Skeletal muscle satellite cell (primary cell): ENCODE data around the gene METTL23. TPM values are rescaled to one million over a fixed set of nuclear protein-coding genes. Genes with fewer than 3 reads are reported as not detected.

Experiments used
- H3K27me3 ChIP-seq: 2 replicates; pipeline ENCODE4 v1.7.0; 2013; ENCODE audit warnings: low read length; ENCODE audit not compliant: control insufficient read depth, insufficient read depth
- H3K36me3 ChIP-seq: 2 replicates; pipeline ENCODE4 v1.7.0; 2013; ENCODE audit warnings: mild to moderate bottlenecking, control low read depth, low read length; ENCODE audit not compliant: insufficient read depth
- H3K4me1 ChIP-seq: 2 replicates; pipeline ENCODE4 v1.7.0; 2013; ENCODE audit warnings: low read length; ENCODE audit not compliant: control insufficient read depth, insufficient read depth
- H3K4me2 ChIP-seq: 2 replicates; pipeline ENCODE4 v1.7.0; 2013; ENCODE audit warnings: mild to moderate bottlenecking, low read length
- H3K4me3 ChIP-seq: 2 replicates; pipeline ENCODE4 v1.7.0; 2013; ENCODE audit warnings: low read length
- H3K9ac ChIP-seq: 2 replicates; pipeline ENCODE4 v1.7.0; 2013; ENCODE audit warnings: mild to moderate bottlenecking, low read depth, low read length, moderate library complexity
- H3K9me3 ChIP-seq: replicated peaks from 2 replicates; pipeline ENCODE4 v1.7.0; 2013; ENCODE audit warnings: mild to moderate bottlenecking, control low read depth, low read length
- small RNA-seq: library from RNA; depleted of rRNA; stranded (forward); fragments of <200 nt; gene quantifications from one replicate; pipeline ENCODE3, GENCODE V24; 2012

METTL23 gene

GRCh38 chr17:76757256-76757655, 30.6 kb downstream of the METTL23 start:
- Histone ChIP-seq H3K9ac (no peak overlapping the region), H3K4me1 (no peaks in the 10 kb centered on the region), H3K4me3 (no peak overlapping the region), H3K27me3 (no peaks in the 10 kb centered on the region), H3K36me3 (peaks cover 22% of the 10 kb centered on the region), H3K9me3 (no peaks in the 10 kb centered on the region), H3K4me2 (no peak overlapping the region)

GRCh38 chr17:76758570-76758969, 31.9 kb downstream of the METTL23 start:
- H3K9ac ChIP-seq, result no peak overlapping the region
- no peaks in the 10 kb centered on the region for H3K4me1 ChIP-seq
- H3K9me3 ChIP-seq, result no peaks in the 10 kb centered on the region
- no peak overlapping the region for H3K4me2 ChIP-seq
- H3K36me3 ChIP-seq, result peaks cover 22% of the 10 kb centered on the region
- no peaks in the 10 kb centered on the region for H3K27me3 ChIP-seq
- no peak overlapping the region for H3K4me3 ChIP-seq

- no peaks in the 10 kb centered on the region for H3K9me3 ChIP-seq
- peak overlapping the region; percentile 81 for H3K4me2 ChIP-seq
- no peaks in the 10 kb centered on the region for H3K27me3 ChIP-seq
- peak overlapping the region; percentile 42 for H3K9ac ChIP-seq
- peak overlapping the region; percentile 58 for H3K4me3 ChIP-seq
- H3K36me3 ChIP-seq, result peaks cover 34% of the 10 kb centered on the region
- H3K4me1 ChIP-seq, result peaks cover 12% of the 10 kb centered on the region
Observed at GRCh38 chr17:76772842-76773525, 46.3 kb downstream of the METTL23 start.

DNA sequence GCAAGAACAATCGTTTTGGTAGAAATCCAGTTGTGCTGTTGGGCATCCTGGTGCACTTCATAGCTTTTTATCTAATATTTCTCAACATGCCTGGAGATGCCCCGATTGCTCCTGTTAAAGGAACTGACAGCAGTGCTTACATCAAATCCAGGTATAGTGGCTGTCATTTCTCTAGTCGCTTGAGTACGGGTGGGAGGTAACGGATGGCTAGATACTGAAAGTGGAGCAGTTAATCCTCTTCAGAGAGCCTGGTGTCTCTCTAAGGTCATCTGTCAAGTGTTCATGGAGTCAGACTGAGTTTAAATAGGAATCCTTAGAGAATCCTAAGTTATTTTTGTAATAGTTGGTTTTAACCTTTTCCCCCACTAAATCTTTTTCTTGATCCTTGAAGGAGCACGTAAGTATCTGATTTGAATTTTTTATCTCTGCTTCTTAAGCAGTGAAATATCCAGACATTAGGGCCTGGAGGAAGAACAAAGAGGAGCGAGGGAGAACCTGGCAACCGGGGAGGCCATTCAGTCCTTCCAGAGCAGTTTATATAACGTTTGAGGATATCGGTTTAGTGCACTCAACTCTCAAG, 48.5 kb downstream of the METTL23 start:
- H3K4me3 ChIP-seq, result no peak overlapping the region
- peaks cover 28% of the 10 kb centered on the region for H3K36me3 ChIP-seq
- no peak overlapping the region for H3K4me2 ChIP-seq
- peaks cover 18% of the 10 kb centered on the region for H3K4me1 ChIP-seq
- no peak overlapping the region for H3K9ac ChIP-seq
- H3K9me3 ChIP-seq, result no peaks in the 10 kb centered on the region
- no peaks in the 10 kb centered on the region for H3K27me3 ChIP-seq

- no peak overlapping the region for H3K9ac ChIP-seq
- peaks cover 8% of the 10 kb centered on the region for H3K4me1 ChIP-seq
- no peak overlapping the region for H3K4me3 ChIP-seq
- H3K27me3 ChIP-seq, result no peaks in the 10 kb centered on the region
- H3K9me3 ChIP-seq, result no peaks in the 10 kb centered on the region
- H3K4me2 ChIP-seq, result no peak overlapping the region
- H3K36me3 ChIP-seq, result peaks cover 22% of the 10 kb centered on the region
Observed at GRCh38 chr17:76781056-76781982, 54.7 kb downstream of the METTL23 start.

DNA sequence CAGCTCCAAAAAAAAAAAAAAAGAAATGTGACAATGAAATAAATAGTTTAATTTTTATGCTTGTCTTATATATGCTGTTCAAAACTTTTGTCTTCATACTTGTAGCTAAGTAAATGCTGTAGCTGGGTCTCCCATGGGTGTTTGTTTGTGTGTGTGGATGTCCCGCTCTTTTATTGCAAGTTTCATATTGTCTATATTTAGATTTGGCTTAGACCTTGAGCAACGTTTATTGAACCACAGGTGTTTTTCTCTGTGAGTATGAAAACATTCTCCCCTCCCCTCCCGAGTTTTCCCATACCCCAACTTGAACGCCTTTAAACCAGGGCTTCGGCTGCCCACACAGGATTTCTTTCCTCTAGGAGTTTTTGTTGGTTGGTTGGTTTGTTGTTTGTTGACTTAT, 56.5 kb downstream of the METTL23 start:
- H3K4me1 ChIP-seq, result peaks cover 8% of the 10 kb centered on the region
- no peak overlapping the region for H3K4me2 ChIP-seq
- H3K9me3 ChIP-seq, result no peaks in the 10 kb centered on the region
- H3K9ac ChIP-seq, result no peak overlapping the region
- no peak overlapping the region for H3K4me3 ChIP-seq
- no peaks in the 10 kb centered on the region for H3K27me3 ChIP-seq
- H3K36me3 ChIP-seq, result peaks cover 13% of the 10 kb centered on the region

Small RNA genes within 50 kb of the gene (small RNA-seq; reads per million reads assigned to genes)
- gene AC005837.3 (not detected), gene RF02271 (not detected), gene RNU6-97P (not detected), gene RNY4P36 (not detected)
